Measurements from ENCODE around the gene ARHGEF25.
A peak's percentile ranks its signal among the peaks of the same experiment; 100 is the strongest.
"Not testable (repeated sequence)": the region's sequence is repeated elsewhere in the genome, so short reads cannot be mapped to it uniquely, and the experiment has no call there.

ARHGEF25 gene

GRCh38 chr12:57586128-57586527, 25.1 kb upstream of the ARHGEF25 start:
- DNase-seq: no peak

DNA sequence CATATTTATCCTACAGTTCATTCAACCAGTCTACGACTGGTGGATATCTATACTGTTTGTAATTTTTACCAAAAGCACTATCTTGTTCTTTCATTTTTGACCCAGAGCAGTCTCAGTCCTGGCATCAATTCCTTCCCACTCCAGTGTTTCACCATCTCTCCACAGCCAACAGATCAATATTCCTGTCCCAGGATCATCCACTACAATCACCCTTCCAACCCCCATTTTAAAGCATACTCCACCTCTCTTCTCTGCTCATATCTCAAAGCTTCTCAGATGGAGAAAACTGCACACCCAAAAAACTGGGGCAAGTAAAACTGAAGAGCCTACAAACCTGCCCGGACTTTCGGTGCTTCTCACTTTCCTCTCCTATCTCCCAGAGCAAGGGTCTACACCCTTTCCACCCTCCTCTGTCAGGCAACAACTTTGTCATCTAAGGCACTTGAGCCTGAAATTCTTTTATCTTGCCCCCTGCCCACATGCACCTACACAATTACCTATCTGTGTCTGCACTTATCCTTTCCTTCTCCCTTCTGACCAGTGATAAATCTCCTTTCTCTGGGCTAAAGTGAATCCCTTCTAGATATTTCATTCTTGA, 24.3 kb upstream of the ARHGEF25 start:
- no peak for DNase-seq

- not testable (repeated sequence) for DNase-seq
Observed at GRCh38 chr12:57588951-57589610, 22.2 kb upstream of the ARHGEF25 start.

DNA sequence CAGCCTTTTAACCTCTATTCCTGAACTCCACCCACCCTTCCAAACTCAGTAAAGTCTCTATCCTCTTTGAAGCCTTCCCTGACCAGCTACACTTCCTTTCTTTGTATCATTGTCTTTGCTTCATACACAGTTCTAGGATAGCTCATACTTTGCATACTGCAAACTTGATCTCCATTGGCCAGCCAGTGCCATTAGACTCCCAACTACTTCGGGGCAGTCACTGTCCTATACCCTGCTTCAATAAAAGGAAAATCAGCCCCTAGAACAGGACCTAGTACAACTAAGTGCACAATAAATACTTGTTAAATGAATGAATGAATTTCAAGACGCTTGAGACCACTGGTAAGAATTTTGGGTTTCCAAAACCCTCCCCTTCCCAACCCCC, 20.8 kb upstream of the ARHGEF25 start:
- DNase-seq: no peak

- DNase-seq: peak; percentile 37 to 46
Observed at GRCh38 chr12:57590864-57591781, 20.1 kb upstream of the ARHGEF25 start, which contains the start of gene PIP4K2C. TSS of gene PIP4K2C (plus strand) at chr12:57591192. CDS start at chr12:57591290, 98 bp downstream.

DNA sequence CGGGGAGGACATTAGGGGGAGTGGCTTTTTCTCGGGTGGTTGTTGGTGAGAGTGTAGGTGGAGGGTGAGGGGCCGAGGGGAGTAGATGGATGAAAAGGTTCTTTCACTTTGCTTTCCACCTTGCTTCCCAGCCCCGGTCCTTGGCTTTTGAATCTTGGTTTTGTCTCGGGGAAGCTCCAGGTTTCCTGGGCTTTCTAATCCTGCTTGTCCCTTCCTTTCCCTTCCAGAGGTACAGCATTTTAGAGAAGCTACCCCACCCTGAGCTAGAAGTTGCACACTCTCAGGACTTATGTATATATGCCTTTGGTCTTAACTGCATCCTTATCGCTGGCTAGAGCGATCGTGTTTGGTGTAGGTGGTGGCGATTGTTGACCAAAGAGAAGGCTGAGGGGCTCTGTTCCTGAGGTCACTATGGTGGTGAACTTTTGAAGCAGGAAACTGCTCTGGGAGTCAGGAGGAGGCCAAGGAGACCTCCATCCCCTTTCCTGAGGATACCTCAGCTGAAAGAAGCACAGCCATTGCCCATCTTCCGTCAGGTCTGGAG, 19.4 kb upstream of the ARHGEF25 start:
- no peak for DNase-seq

GRCh38 chr12:57592551-57593165, 18.6 kb upstream of the ARHGEF25 start:
- no peak for DNase-seq

DNA sequence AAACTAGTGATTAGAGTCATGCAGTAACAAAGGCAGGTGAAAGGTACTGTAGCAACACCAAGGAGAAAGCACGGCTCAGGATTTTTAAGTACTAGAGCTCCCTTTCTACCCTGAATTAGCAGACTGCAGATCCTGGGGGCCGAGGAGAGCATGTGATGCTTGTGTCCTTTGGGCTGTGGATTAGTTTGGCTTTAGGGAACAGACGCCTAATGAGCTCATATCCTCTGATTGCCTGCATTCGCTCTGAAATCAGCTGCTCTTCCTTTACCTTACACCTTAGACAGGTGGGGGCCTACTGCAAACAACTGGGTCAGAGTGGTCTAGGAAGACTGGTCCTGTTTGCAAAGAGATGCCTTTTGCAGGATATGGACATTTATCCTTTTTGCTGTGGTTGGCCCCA, 18.0 kb upstream of the ARHGEF25 start:
- DNase-seq: no peak

- no peak for DNase-seq
Observed at GRCh38 chr12:57600395-57600794, 10.8 kb upstream of the ARHGEF25 start.

- no peak for DNase-seq
Observed at GRCh38 chr12:57602544-57602943, 8.7 kb upstream of the ARHGEF25 start.

- DNase-seq: no peak
Observed at GRCh38 chr12:57603324-57603723, 7.9 kb upstream of the ARHGEF25 start.

DNA sequence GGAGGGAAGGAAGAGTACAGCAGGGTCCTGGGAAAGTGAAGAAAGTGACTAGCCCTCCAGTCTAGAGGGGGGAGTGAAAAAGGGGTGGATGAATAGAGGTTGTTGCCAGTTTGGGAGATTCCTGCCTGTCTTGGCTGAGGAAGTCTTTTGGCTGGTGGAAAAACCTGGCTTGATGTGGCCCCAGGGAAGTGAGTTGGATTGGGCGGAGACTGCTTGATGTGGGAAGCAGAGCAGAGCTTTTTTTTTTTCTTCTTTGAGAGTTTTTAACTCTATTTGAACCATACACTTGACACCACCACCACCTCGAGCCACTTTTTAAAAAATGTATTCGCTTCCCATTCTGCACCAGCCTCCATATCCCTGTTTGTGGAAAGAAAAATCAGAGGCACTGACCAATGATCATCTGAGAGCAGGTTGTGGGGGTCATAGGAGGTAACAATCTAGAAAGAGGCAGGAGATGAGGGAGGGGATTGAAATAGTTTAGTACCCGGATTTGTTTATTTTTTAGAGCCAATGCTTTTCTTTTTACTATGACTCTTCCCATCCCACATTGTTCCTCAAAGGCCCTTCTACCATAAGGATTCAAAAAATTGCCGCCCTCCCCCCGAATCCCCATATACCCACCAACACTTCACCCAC, 7.3 kb upstream of the ARHGEF25 start:
- no peak for DNase-seq

DNA sequence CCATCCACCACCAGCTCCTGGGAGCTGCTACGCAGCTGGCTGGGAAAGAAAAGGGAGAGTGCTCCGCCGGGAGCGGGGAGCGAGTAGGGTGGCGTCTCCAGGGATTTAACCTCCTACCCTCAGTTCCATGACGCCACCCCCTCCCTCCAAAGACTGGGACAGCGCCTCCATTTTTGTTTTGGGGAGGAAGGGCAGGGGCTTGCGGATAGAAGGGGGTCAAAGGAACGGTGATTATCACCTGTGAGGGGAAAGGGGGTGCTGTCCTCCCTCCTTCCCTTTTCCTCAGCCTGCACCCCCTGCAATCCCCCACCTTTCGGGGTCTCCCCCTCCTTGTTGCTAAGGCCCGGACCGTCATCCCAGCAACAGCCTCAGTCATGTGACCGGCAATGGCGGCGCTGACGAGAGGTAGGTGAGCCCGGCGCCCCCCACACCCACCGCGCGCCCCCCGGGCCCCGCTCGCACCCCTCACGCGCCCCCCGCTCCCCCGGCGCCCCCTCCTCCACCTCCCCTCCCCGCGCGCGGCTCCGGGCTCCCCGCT, 6.7 kb upstream of the ARHGEF25 start, which contains the start of gene DTX3:
DTX3 (plus strand) TSS at position 371 of the 538 bp plus-strand sequence. CDS start 1,694 bp downstream, outside the sequence.
- no peak for DNase-seq

DNA sequence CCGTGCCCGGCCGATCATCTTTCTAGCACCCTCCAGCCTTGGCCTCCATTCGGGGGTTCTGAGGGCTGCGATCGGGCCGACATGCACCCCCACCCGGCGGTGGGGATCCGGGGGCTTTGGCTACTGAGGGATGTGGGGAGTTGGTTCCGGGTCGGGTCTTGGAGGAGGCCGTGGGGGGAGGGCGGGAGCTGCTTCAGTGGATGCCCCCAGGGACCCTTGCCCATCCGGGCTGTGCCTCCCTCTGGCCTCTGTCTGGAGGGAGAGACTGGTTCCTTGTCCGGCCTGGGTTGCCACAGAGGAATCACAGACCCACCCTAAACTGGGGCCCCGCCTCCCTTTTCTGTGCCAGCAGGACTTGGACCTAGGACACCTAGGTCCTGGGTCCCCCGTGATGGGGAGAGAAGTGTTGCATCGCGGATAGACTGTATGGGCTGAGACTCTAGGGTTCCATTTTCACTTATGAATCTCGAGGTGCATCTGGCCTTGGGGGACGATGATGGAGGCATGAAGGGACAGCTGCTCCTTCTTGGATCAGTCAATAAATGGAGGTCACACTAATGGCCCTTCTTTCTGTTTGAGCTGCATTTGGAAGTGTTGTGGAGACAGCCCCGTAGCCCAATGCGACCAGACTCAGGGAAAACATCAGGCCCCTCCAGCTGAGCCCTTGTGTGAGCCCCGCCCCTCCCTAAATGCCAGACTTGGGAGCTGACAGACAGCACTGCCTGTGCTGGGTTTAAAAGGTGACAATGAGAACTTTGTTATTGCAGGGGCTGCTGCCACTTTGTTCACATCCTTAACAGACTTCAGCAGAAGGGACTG, 6.0 kb upstream of the ARHGEF25 start:
- no peak for DNase-seq

DNA sequence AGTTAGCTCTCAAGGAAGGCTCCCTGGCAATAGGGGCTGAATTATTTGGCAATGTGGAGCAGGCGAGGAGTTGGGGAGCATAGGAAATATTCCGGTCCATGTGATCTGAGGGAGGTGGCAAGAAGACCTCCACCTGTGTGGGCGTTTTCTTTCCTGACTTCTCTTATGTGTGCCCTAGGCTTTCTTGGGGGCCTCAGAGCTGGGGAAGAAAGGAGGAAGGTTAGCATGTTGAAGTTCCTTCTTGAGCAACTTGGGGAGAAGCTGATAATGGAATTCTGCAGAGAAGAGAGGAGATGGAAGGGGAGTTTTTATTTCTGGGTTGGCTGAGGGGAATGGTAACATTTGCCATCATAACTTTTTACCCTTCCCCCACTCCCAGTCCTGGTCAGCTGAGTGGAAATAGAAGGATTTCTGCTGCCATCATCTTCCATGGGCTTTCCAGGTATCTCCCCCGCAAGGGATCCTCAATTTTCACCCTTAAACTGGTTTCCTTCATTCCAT, 5.4 kb upstream of the ARHGEF25 start:
- DNase-seq: no peak

- DNase-seq: no peak
Observed at GRCh38 chr12:57606399-57606798, 4.8 kb upstream of the ARHGEF25 start.

- no peak for DNase-seq
Observed at GRCh38 chr12:57606821-57607220, 4.4 kb upstream of the ARHGEF25 start.

GRCh38 chr12:57607958-57608663, 3.1 kb upstream of the ARHGEF25 start:
- DNase-seq: no peak

GRCh38 chr12:57609101-57609780, 2.0 kb upstream of the ARHGEF25 start:
- DNase-seq: no peak
